C4-2B (cell line): Measurements from ENCODE around the gene PCDHGA1.

Experiments used
- CTCF ChIP-seq: fragments of 450-650 bp; conservative IDR thresholded peaks from 2 replicates; pipeline ENCODE4 v1.5.1; 2017; ENCODE audit warnings: mild to moderate bottlenecking
- ZFX ChIP-seq: fragments of 450-650 bp; IDR thresholded peaks from 2 replicates; pipeline ENCODE4 v1.6.1; 2017

GRCh38 chr5:141354900-141355469 is 24.7 kb downstream of the PCDHGA1 start, which contains the start of gene PCDHGA4:
- TF ChIP-seq CTCF (peak; percentile 78), ZFX (no peak)
